ENCODE data around the gene PPAN. TPM values are rescaled to one million over a fixed set of nuclear protein-coding genes. Genes with fewer than 3 reads are reported as not detected.

Gene PPAN
- total RNA-seq, 1 experiment from 2014 or later, result 30.4 TPM

GRCh38 chr19:10120538-10121189, 14.5 kb downstream of the PPAN start:
- H3K27ac ChIP-seq (ENCODE audit: low read length), result no peak overlapping the region
- H3K9ac ChIP-seq (ENCODE audit: low read length), result no peak overlapping the region
- no peak overlapping the region for H3K4me3 ChIP-seq (ENCODE audit: low read length)
- peaks cover 27% of the 10 kb centered on the region; the same call in 1 of the 2 replicates for H4K20me1 ChIP-seq (ENCODE audit: insufficient read depth, low read depth, low read length)
- H3K9me3 ChIP-seq (ENCODE audit: low read length), result no peaks in the 10 kb centered on the region
- peaks cover 15% of the 10 kb centered on the region for H3K4me1 ChIP-seq (ENCODE audit: low read length)
- H3K27me3 ChIP-seq (ENCODE audit: low read length), result no peaks in the 10 kb centered on the region
- no peak overlapping the region for H3K4me2 ChIP-seq (ENCODE audit: low read depth, low read length, poor library complexity, severe bottlenecking)
- H3K36me3 ChIP-seq (ENCODE audit: insufficient read depth, low read length), result peaks cover 9% of the 10 kb centered on the region
- no peak overlapping the region for H2AFZ ChIP-seq (ENCODE audit: low read length)
- no peaks in the 10 kb centered on the region for H3K9me2 ChIP-seq (replicated peaks; ENCODE audit: insufficient read depth, low read length)
- no peak for DNase-seq
- H3K79me2 ChIP-seq (ENCODE audit: low read length), result peaks cover 20% of the 10 kb centered on the region

DNA sequence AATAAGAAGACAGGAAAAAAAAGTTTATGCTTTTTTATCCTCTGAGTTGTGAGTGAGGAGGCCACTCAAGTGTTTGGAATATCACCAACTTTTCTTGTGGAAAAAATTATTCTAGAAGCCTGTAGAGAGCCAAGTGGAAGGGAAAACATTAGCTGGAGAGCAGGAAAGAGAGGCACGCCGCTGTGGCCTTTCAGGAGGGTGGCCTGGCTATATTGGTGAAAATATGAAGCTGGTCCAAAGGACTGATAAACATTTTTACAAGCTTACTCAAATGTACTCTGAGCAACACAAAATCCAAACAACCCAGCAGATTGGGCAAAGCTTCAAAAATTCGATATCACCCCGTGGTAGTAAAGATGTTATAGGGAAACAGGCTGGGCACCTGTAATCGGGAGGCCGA, 15.9 kb downstream of the PPAN start:
- H3K9me2 ChIP-seq (replicated peaks; ENCODE audit: insufficient read depth, low read length), result no peaks in the 10 kb centered on the region
- no peak overlapping the region for H3K4me3 ChIP-seq (ENCODE audit: low read length)
- H3K4me2 ChIP-seq (ENCODE audit: low read depth, low read length, poor library complexity, severe bottlenecking), result no peak overlapping the region
- H3K36me3 ChIP-seq (ENCODE audit: insufficient read depth, low read length), result peaks cover 12% of the 10 kb centered on the region
- no peaks in the 10 kb centered on the region for H3K9me3 ChIP-seq (ENCODE audit: low read length)
- peaks cover 15% of the 10 kb centered on the region for H3K4me1 ChIP-seq (ENCODE audit: low read length)
- H3K79me2 ChIP-seq (ENCODE audit: low read length), result peaks cover 20% of the 10 kb centered on the region
- no peak overlapping the region for H2AFZ ChIP-seq (ENCODE audit: low read length)
- H4K20me1 ChIP-seq (ENCODE audit: insufficient read depth, low read depth, low read length), result peaks cover 15% of the 10 kb centered on the region; the same call in 1 of the 2 replicates
- DNase-seq, result no peak
- no peak overlapping the region for H3K9ac ChIP-seq (ENCODE audit: low read length)
- no peak overlapping the region for H3K27ac ChIP-seq (ENCODE audit: low read length)
- H3K27me3 ChIP-seq (ENCODE audit: low read length), result no peaks in the 10 kb centered on the region

DNA sequence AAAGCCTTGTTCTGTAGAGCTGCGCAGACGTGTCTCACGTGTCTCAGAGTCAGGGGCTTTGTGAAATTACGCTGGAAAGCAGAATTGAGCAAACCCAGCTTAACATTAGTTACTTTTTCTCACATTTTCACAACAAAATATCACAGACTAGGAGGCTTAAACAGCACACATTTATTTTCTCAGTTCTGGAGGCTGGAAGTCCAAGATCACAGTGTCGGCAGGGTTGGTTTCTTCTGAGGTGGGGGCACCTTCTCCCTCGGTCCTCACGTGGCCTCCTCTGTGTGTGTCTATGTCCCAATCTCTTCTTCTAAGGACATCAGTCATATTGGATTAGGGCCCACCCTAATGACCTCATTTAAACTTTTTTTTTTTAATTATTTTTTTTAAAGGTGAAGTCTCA, 18.3 kb downstream of the PPAN start:
- Histone ChIP-seq H3K27ac (ENCODE audit: low read length) (no peak overlapping the region), H3K4me2 (ENCODE audit: low read depth, low read length, poor library complexity, severe bottlenecking) (no peak overlapping the region), H3K79me2 (ENCODE audit: low read length) (peaks cover 2% of the 10 kb centered on the region), H3K4me3 (ENCODE audit: low read length) (no peak overlapping the region), H3K4me1 (ENCODE audit: low read length) (peaks cover 9% of the 10 kb centered on the region; the same call in 1 of the 2 replicates), H2AFZ (ENCODE audit: low read length) (no peak overlapping the region), H3K9me3 (ENCODE audit: low read length) (no peaks in the 10 kb centered on the region), H3K27me3 (ENCODE audit: low read length) (no peaks in the 10 kb centered on the region), H3K9ac (ENCODE audit: low read length) (no peak overlapping the region), H3K36me3 (ENCODE audit: insufficient read depth, low read length) (peaks cover 11% of the 10 kb centered on the region; the same call in 1 of the 2 replicates), H3K9me2 (replicated peaks; ENCODE audit: insufficient read depth, low read length) (no peaks in the 10 kb centered on the region), H4K20me1 (ENCODE audit: insufficient read depth, low read depth, low read length) (peaks cover 7% of the 10 kb centered on the region; the same call in 1 of the 2 replicates)
- DNase-seq, result no peak

- 0 out of 2 replicates have a peak, but pooled peaks cover 6% of the 10 kb centered on the region for H4K20me1 ChIP-seq (ENCODE audit: insufficient read depth, low read depth, low read length)
- H3K4me2 ChIP-seq (ENCODE audit: low read depth, low read length, poor library complexity, severe bottlenecking), result no peak overlapping the region
- no peaks in the 10 kb centered on the region for H3K27me3 ChIP-seq (ENCODE audit: low read length)
- peaks cover 16% of the 10 kb centered on the region; the same call in 1 of the 2 replicates for H3K36me3 ChIP-seq (ENCODE audit: insufficient read depth, low read length)
- no peak overlapping the region for H3K4me3 ChIP-seq (ENCODE audit: low read length)
- H2AFZ ChIP-seq (ENCODE audit: low read length), result no peak overlapping the region
- H3K79me2 ChIP-seq (ENCODE audit: low read length), result no peaks in the 10 kb centered on the region
- H3K4me1 ChIP-seq (ENCODE audit: low read length), result peaks cover 9% of the 10 kb centered on the region; the same call in 1 of the 2 replicates
- no peak overlapping the region for H3K9ac ChIP-seq (ENCODE audit: low read length)
- H3K27ac ChIP-seq (ENCODE audit: low read length), result no peak overlapping the region
- no peaks in the 10 kb centered on the region for H3K9me3 ChIP-seq (ENCODE audit: low read length)
- no peaks in the 10 kb centered on the region for H3K9me2 ChIP-seq (replicated peaks; ENCODE audit: insufficient read depth, low read length)
- no peak for DNase-seq
These were observed 20.1 kb downstream of the PPAN start for GRCh38 chr19:10126213-10126639.

DNA sequence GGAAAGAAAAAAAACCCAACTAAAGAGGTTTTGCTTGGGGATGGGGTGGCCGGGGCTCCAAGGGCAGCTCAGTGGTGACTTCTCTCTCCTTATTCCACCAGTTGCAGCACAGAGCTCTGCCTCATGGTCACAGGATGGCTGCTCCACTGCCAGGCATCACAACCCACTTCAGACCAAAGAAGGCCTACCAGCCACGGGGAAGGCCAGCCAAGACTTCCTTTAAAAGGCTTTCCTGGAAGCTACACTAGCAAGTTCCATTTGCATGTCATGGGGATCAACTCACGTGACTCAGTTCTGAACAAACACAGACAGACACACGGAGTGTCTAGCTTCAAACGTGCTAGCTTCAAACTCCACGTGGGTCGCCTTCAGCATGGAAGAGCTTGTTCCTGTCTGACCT, 26.7 kb downstream of the PPAN start:
- no peak overlapping the region for H3K9ac ChIP-seq (ENCODE audit: low read length)
- H3K36me3 ChIP-seq (ENCODE audit: insufficient read depth, low read length), result peaks cover 36% of the 10 kb centered on the region
- DNase-seq, result no peak
- H4K20me1 ChIP-seq (ENCODE audit: insufficient read depth, low read depth, low read length), result 0 out of 2 replicates have a peak, but pooled peaks cover 6% of the 10 kb centered on the region
- no peaks in the 10 kb centered on the region for H3K9me2 ChIP-seq (replicated peaks; ENCODE audit: insufficient read depth, low read length)
- no peaks in the 10 kb centered on the region for H3K27me3 ChIP-seq (ENCODE audit: low read length)
- no peak overlapping the region for H3K27ac ChIP-seq (ENCODE audit: low read length)
- H3K79me2 ChIP-seq (ENCODE audit: low read length), result no peaks in the 10 kb centered on the region
- H3K4me3 ChIP-seq (ENCODE audit: low read length), result no peak overlapping the region
- H2AFZ ChIP-seq (ENCODE audit: low read length), result no peak overlapping the region
- no peaks in the 10 kb centered on the region for H3K9me3 ChIP-seq (ENCODE audit: low read length)
- H3K4me1 ChIP-seq (ENCODE audit: low read length), result no peaks in the 10 kb centered on the region
- no peak overlapping the region for H3K4me2 ChIP-seq (ENCODE audit: low read depth, low read length, poor library complexity, severe bottlenecking)

GRCh38 chr19:10133596-10133995, 27.4 kb downstream of the PPAN start:
- Histone ChIP-seq H2AFZ (ENCODE audit: low read length) (no peak overlapping the region), H3K36me3 (ENCODE audit: insufficient read depth, low read length) (peaks cover 31% of the 10 kb centered on the region), H3K4me2 (ENCODE audit: low read depth, low read length, poor library complexity, severe bottlenecking) (no peak overlapping the region), H3K79me2 (ENCODE audit: low read length) (no peaks in the 10 kb centered on the region), H3K9me3 (ENCODE audit: low read length) (no peaks in the 10 kb centered on the region), H4K20me1 (ENCODE audit: insufficient read depth, low read depth, low read length) (0 out of 2 replicates have a peak, but pooled peaks cover 1% of the 10 kb centered on the region), H3K4me1 (ENCODE audit: low read length) (no peaks in the 10 kb centered on the region), H3K27ac (ENCODE audit: low read length) (no peak overlapping the region), H3K27me3 (ENCODE audit: low read length) (no peaks in the 10 kb centered on the region), H3K9ac (ENCODE audit: low read length) (no peak overlapping the region), H3K9me2 (replicated peaks; ENCODE audit: insufficient read depth, low read length) (no peaks in the 10 kb centered on the region), H3K4me3 (ENCODE audit: low read length) (no peak overlapping the region)
- DNase-seq, result no peak

DNA sequence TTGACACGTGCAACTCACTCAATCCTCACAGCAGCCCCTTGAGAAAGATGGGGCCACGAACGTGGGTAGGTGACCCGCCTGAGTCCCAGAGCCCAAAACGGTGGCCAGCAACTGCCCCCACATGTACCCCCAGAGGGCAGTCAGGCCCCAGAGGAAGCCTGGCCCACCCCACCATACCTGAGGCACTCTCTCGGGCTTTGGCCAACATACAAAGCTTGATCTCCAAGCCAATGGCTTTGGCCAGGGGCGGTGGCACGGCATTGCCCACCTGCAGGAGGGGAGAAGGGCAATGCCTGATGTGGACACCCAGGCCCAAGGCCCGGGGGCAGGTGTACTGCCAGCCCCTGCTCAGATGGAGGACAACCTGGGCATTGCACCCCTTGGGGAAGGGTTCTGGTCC, 27.9 kb downstream of the PPAN start:
- no peak for DNase-seq
- Histone ChIP-seq H3K27me3 (ENCODE audit: low read length) (no peaks in the 10 kb centered on the region), H3K36me3 (ENCODE audit: insufficient read depth, low read length) (peaks cover 31% of the 10 kb centered on the region), H3K4me3 (ENCODE audit: low read length) (no peak overlapping the region), H3K9ac (ENCODE audit: low read length) (no peak overlapping the region), H4K20me1 (ENCODE audit: insufficient read depth, low read depth, low read length) (no peaks in the 10 kb centered on the region), H3K9me3 (ENCODE audit: low read length) (no peaks in the 10 kb centered on the region), H3K4me1 (ENCODE audit: low read length) (no peaks in the 10 kb centered on the region), H3K27ac (ENCODE audit: low read length) (no peak overlapping the region), H3K4me2 (ENCODE audit: low read depth, low read length, poor library complexity, severe bottlenecking) (no peak overlapping the region), H3K9me2 (replicated peaks; ENCODE audit: insufficient read depth, low read length) (no peaks in the 10 kb centered on the region), H2AFZ (ENCODE audit: low read length) (no peak overlapping the region), H3K79me2 (ENCODE audit: low read length) (no peaks in the 10 kb centered on the region)

DNA sequence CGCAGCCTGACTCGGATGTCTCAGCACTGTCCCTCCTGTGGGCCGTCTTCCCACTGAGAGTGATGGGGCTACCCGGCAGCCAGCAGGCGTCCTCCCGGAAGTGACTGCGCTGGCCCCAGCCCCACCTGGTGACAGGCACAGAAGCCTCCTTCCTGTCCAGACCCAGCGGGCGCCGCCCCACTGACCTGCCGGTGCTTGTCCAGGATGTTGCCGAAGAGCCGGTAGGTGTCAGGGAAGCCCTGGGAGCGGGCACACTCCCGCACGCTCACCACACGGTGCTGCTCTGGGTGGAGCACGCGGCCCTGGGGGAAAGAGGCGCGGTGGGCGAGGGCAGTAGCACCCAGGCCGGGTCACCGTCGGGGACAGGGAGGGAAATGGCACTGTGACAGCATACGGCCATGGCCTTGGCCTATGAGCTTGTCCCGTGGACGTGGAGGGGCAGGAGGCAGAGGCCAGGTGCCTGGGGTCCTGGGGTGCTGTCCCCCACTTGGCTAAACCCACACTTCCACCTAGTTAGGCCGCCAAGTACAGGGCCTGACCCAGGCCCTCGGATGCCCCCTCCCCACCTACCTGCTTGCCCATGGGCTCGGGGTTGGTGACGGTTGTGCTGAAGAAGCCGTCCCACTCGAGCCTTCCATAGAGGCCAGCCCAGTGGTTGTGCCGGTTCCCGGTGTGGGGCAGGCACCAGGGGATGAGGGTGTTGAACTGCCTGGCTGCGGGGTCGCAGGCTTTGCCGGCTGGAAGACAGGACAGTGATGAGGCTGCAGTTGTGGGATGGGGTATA, 29.6 kb downstream of the PPAN start:
- H3K4me2 ChIP-seq (ENCODE audit: low read depth, low read length, poor library complexity, severe bottlenecking), result no peak overlapping the region
- H3K36me3 ChIP-seq (ENCODE audit: insufficient read depth, low read length), result peaks cover 33% of the 10 kb centered on the region
- no peaks in the 10 kb centered on the region for H3K9me3 ChIP-seq (ENCODE audit: low read length)
- no peaks in the 10 kb centered on the region for H3K79me2 ChIP-seq (ENCODE audit: low read length)
- no peaks in the 10 kb centered on the region for H4K20me1 ChIP-seq (ENCODE audit: insufficient read depth, low read depth, low read length)
- H3K4me3 ChIP-seq (ENCODE audit: low read length), result no peak overlapping the region
- H3K27me3 ChIP-seq (ENCODE audit: low read length), result no peaks in the 10 kb centered on the region
- H3K4me1 ChIP-seq (ENCODE audit: low read length), result no peaks in the 10 kb centered on the region
- H3K27ac ChIP-seq (ENCODE audit: low read length), result no peak overlapping the region
- H2AFZ ChIP-seq (ENCODE audit: low read length), result no peak overlapping the region
- no peak for DNase-seq
- no peak overlapping the region for H3K9ac ChIP-seq (ENCODE audit: low read length)
- H3K9me2 ChIP-seq (replicated peaks; ENCODE audit: insufficient read depth, low read length), result no peaks in the 10 kb centered on the region

All from Karpas-422 (cell line).